Heart right ventricle (tissue), 16 donors: Measurements from ENCODE around the gene ANKRD2. TPM values are rescaled to one million over a fixed set of nuclear protein-coding genes. Genes with fewer than 3 reads are reported as not detected.
A peak's percentile ranks its signal among the peaks of the same experiment; 100 is the strongest.

Experiments used
- ATAC-seq, 8 donors: fragments of 200-7000 bp; cut with Tn5 transposase; one replicate each; pipeline ENCODE4 v1.9.1; 2020; ENCODE audit warnings: mild to moderate bottlenecking in 8 of 8, moderate library complexity in 8 of 8, moderate number of reproducible peaks in 1 of 8
- DNase-seq, 2 donors: peaks; one replicate each; pipeline ENCODE4 v3.0.0-alpha.2; 2020
- H3K27ac ChIP-seq, 10 donors: fragments of 200-600 bp; sonication (generic) in 2 of 10; one replicate each; pipeline versions ENCODE4 v1.5.0 to v1.8.0; 2020 to 2022; ENCODE audit warnings: mild to moderate bottlenecking in 3 of 10
- H3K27me3 ChIP-seq, 7 donors: fragments of 200-600 bp; one replicate each; pipeline ENCODE4 v1.8.0; 2021 to 2022; ENCODE audit warnings: mild to moderate bottlenecking in 2 of 7
- H3K36me3 ChIP-seq, 9 donors: fragments of 200-600 bp; sonication (generic) in 1 of 9; one replicate each; pipeline versions ENCODE4 v1.5.0 to v1.8.0; 2020 to 2022; ENCODE audit warnings: mild to moderate bottlenecking in 2 of 9
- H3K4me1 ChIP-seq, 9 donors: fragments of 200-600 bp; sonication (generic) in 1 of 9; one replicate each; pipeline versions ENCODE4 v1.5.0 to v1.8.0; 2020 to 2022; ENCODE audit warnings: mild to moderate bottlenecking in 4 of 9
- H3K4me3 ChIP-seq, 10 donors: fragments of 200-600 bp; sonication (generic) in 2 of 10; one replicate each; pipeline versions ENCODE4 v1.5.0 to v1.8.0; 2020 to 2022; ENCODE audit warnings: mild to moderate bottlenecking in 7 of 10, moderate library complexity in 2 of 10
- H3K9me3 ChIP-seq, 11 donors: fragments of 200-600 bp in 10 of 11; sonication (generic) in 2 of 11; one replicate each; pipeline versions ENCODE4 v1.5.0 to v1.8.0; 2013 to 2022; ENCODE audit warnings: mild to moderate bottlenecking in 2 of 11, control low read depth in 1 of 11, moderate library complexity in 1 of 11
- CTCF ChIP-seq, 9 donors: fragments of 200-600 bp; sonication (generic) in 2 of 9; IDR thresholded peaks; one replicate each; pipeline versions ENCODE4 v1.5.0 to v1.8.0; 2021 to 2022; ENCODE audit warnings: antibody characterized with exemption in 9 of 9, mild to moderate bottlenecking in 5 of 9, moderate library complexity in 1 of 9
- WGBS, 2 donors: extraction: QIAGEN DNeasy Blood & Tissue Kit; methylation state at CpG; one replicate each; pipeline ENCODE4 v1.1.7; 2013; ENCODE audit warnings: inconsistent platforms in 1 of 2; 5-methylcytosine and 5-hydroxymethylcytosine counted together
- intact Hi-C, 10 donors: fragments of 100-400 bp; cut with DNase I; formaldehyde crosslinking; loops; one replicate each; pipeline versions ENCODE4 v1.11.1 to v1.14.2; 2022
- polyA plus RNA-seq, 2 donors: library from polyadenylated mRNA; stranded (reverse); fragments of 200-250 nt; gene quantifications; one replicate each; pipeline ENCODE4 v1.2.3, GENCODE V29; 2013
- total RNA-seq, 10 donors: library from RNA; stranded (reverse); fragmentation: NEBNext Ultra II Directional in 3 of 10; extraction: Animal tissue kit (Norgen Biotek cat#: 25700) in 3 of 10; gene quantifications; one replicate each; pipeline versions ENCODE4 v1.2.1 to v1.2.4, GENCODE V29; 2021 to 2023
- donor health status: Arrhythmogenic right ventricular cardiomyopathy.
- donor health status: ischemic (EF 13 %, LVEDD 7.1; RV severe dilation, severe dysfunction).
- donor health status: healthy with polysubstance abuse.
- donor health status: DM: no; HTN: yes; CAD: no.
- donor health status: DM: no; HTN: no; CAD: no.
- donor health status: ischemic (EF 25% LVEDD 6.9; RV normal size, moderate dysfunction).
- donor health status: ischemic (EF 25% LVEDD 5.7; RV mildly dilated, moderate dysfunction).
- donor health status: healthy.
- donor health status: DM: yes; HTN: yes; CAD: no.
- donor health status: Ischemic cardiomyopathy.
- donor health status: ischemic (EF 35%, LVEDD 5.7; RV mildly dilated, moderate dysfunction).
- donor health status: nonischemic (EF 11% LVEDD 7.7; RV severe dilation, severe dysfunction).
- donor health status: DM: yes; HTN: yes; CAD: no.
- donor health status: PGD.
- donor health status: ischemic (EF 29% LVEDD 5.4; RV normal size, mild dysfunction).
- donor health status: nonischemic (EF 23%, LVEDD 6.1; RV moderate dilation, normal function).

ANKRD2 gene
- total and polyA plus RNA-seq, 12 donors = 46.3 to 395 (median 167) TPM

- ATAC-seq = no peak
- intact Hi-C loops = loop anchor here in 4 of 10 donors (5.0 to 10.0 kb wide), 5 partner anchors 123 to 213 kb away; partner anchors contain the start of genes MMS19 (in 1 of the 4), RRP12 (in 1 of the 4) and UBTD1 (in 1 of the 4)
- WGBS, 2 donors = 87 to 96% methylated on average over 4 of the region's 4 CpGs
- Histone ChIP-seq H3K27ac (no peak overlapping the region), H3K9me3 (no peaks in the 10 kb centered on the region), H3K27me3 (no peaks in the 10 kb centered on the region), H3K36me3 (peaks cover 0 to 26% (median 0%) of the 10 kb centered on the region in 9 donors), H3K4me1 (no peaks in the 10 kb centered on the region), H3K4me3 (no peak overlapping the region)
- DNase-seq = no peak
- no peak for TF ChIP-seq CTCF (IDR thresholded peaks at IDR 0.05)
Measured at GRCh38 chr10:97618285-97618684, 45.7 kb downstream of the ANKRD2 start.

- no peak overlapping the region for H3K27ac ChIP-seq
- peaks cover 0 to 26% (median 0%) of the 10 kb centered on the region in 9 donors for H3K36me3 ChIP-seq
- intact Hi-C loops = loop anchor here in 4 of 10 donors (5.0 to 10.0 kb wide), 5 partner anchors 124 to 214 kb away; partner anchors contain the start of genes MMS19 (in 1 of the 4), RRP12 (in 1 of the 4) and UBTD1 (in 1 of the 4)
- WGBS, 2 donors = 94 to 96% methylated on average over 4 of the region's 4 CpGs
- DNase-seq (no peak), ATAC-seq (no peak)
- no peak for TF ChIP-seq CTCF (IDR thresholded peaks at IDR 0.05)
- no peaks in the 10 kb centered on the region for H3K9me3 ChIP-seq
- no peak overlapping the region for H3K4me3 ChIP-seq
- H3K4me1 ChIP-seq = no peaks in the 10 kb centered on the region
- no peaks in the 10 kb centered on the region for H3K27me3 ChIP-seq
Measured at GRCh38 chr10:97618733-97619132, 46.2 kb downstream of the ANKRD2 start.

GRCh38 chr10:97623277-97623676 lies 50.7 kb downstream of the ANKRD2 start:
- Histone ChIP-seq H3K27ac (no peak overlapping the region), H3K36me3 (no peaks in the 10 kb centered on the region), H3K4me1 (peaks cover 0 to 11% (median 4%) of the 10 kb centered on the region in 9 donors), H3K27me3 (no peaks in the 10 kb centered on the region), H3K4me3 (no peak overlapping the region), H3K9me3 (no peaks in the 10 kb centered on the region)
- TF ChIP-seq CTCF (IDR thresholded peaks at IDR 0.05) = no peak
- intact Hi-C loops = no loop called here
- ATAC-seq (no peak), DNase-seq (no peak)
- WGBS, 2 donors = 90 to 96% methylated on average over 1 of the region's 1 CpG

GRCh38 chr10:97627731-97628130 lies 55.2 kb downstream of the ANKRD2 start:
- intact Hi-C loops = no loop called here
- no peak for TF ChIP-seq CTCF (IDR thresholded peaks at IDR 0.05)
- ATAC-seq (peak in 3 of 8 donors; percentile 23 to 70 (median 25)), DNase-seq (no peak)
- Histone ChIP-seq H3K27me3 (no peaks in the 10 kb centered on the region), H3K27ac (peak overlapping the region in 3 of 10 donors; percentile 20 to 53 (median 45)), H3K9me3 (no peaks in the 10 kb centered on the region), H3K4me1 (peaks cover 0 to 18% (median 6%) of the 10 kb centered on the region in 9 donors), H3K4me3 (no peak overlapping the region), H3K36me3 (no peaks in the 10 kb centered on the region)
- 40 to 43% methylated on average over 4 of the region's 4 CpGs for WGBS, 2 donors
